C4-2B (cell line): ENCODE data around the gene HMMR.

Source experiments
- CTCF ChIP-seq: fragments of 450-650 bp; conservative IDR thresholded peaks from 2 replicates; pipeline ENCODE4 v1.5.1; 2017; ENCODE audit warnings: mild to moderate bottlenecking
- ZFX ChIP-seq: fragments of 450-650 bp; IDR thresholded peaks from 2 replicates; pipeline ENCODE4 v1.6.1; 2017

GRCh38 chr5:163489745-163490075 lies 29.3 kb downstream of the HMMR start:
- TF ChIP-seq CTCF (no peak), ZFX (no peak)
